A673 (cell line): ENCODE measurements around the gene BCL3.

ENCODE experiments used
- EZH2 ChIP-seq: fragments of 200-600 bp; sonication (generic); IDR thresholded peaks from 2 replicates; pipeline ENCODE4 v1.6.1; 2017; ENCODE audit warnings: borderline replicate concordance, low read depth, mild to moderate bottlenecking, mixed read lengths, antibody characterized with exemption, low read length; ENCODE audit not compliant: poor library complexity, severe bottlenecking
- TF ChIP-seq, protein P1 (sequence below): fragments of 300-800, 200-600 bp; sonication (generic); conservative IDR thresholded peaks from 2 replicates; pipeline ENCODE4 v1.5.1; 2017; ENCODE audit warnings: low read depth, mild to moderate bottlenecking, antibody characterized with exemption, low read length, moderate library complexity, mixed read lengths

- TF ChIP-seq, protein P1, sequence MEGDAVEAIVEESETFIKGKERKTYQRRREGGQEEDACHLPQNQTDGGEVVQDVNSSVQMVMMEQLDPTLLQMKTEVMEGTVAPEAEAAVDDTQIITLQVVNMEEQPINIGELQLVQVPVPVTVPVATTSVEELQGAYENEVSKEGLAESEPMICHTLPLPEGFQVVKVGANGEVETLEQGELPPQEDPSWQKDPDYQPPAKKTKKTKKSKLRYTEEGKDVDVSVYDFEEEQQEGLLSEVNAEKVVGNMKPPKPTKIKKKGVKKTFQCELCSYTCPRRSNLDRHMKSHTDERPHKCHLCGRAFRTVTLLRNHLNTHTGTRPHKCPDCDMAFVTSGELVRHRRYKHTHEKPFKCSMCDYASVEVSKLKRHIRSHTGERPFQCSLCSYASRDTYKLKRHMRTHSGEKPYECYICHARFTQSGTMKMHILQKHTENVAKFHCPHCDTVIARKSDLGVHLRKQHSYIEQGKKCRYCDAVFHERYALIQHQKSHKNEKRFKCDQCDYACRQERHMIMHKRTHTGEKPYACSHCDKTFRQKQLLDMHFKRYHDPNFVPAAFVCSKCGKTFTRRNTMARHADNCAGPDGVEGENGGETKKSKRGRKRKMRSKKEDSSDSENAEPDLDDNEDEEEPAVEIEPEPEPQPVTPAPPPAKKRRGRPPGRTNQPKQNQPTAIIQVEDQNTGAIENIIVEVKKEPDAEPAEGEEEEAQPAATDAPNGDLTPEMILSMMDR, result no peak
- no peak for TF ChIP-seq EZH2
Measured at GRCh38 chr19:44725251-44725650, 23.3 kb upstream of the BCL3 start.
